Prostate gland (tissue), 2 donors: ENCODE measurements around the gene SEM1. TPM values are rescaled to one million over a fixed set of nuclear protein-coding genes. Genes with fewer than 3 reads are reported as not detected.

Experiments used
- DNase-seq: peaks from one replicate; pipeline ENCODE4 v3.0.0-alpha.2; 2019; ENCODE audit warnings: low spot score
- H3K27ac ChIP-seq, 2 donors: fragments of 200-600 bp; sonication (generic); 2 replicates each; pipeline ENCODE4 v1.5.1; 2017 to 2019
- H3K27me3 ChIP-seq: fragments of 200-600 bp; sonication (generic); replicated peaks from 2 replicates; pipeline ENCODE4 v1.5.1; 2019; ENCODE audit not compliant: insufficient read depth
- H3K36me3 ChIP-seq, 2 donors: fragments of 200-600 bp; sonication (generic); 1 replicate in 1 of 2; 2 replicates in 1 of 2; pipeline versions ENCODE4 v1.5.1 to v1.8.1; 2017 to 2019
- H3K4me1 ChIP-seq: fragments of 200-600 bp; sonication (generic); replicated peaks from 2 replicates; pipeline ENCODE4 v1.5.1; 2019
- H3K4me3 ChIP-seq, 2 donors: fragments of 200-600 bp; sonication (generic); 2 replicates each; pipeline ENCODE4 v1.5.1; 2017 to 2019
- H3K9me3 ChIP-seq: fragments of 200-600 bp; sonication (generic); 2 replicates; pipeline ENCODE4 v1.5.1; 2017
- POLR2A ChIP-seq: fragments of 450-650 bp; IDR thresholded peaks from one replicate; pipeline ENCODE4 v1.6.1; 2016; ENCODE audit warnings: antibody characterized with exemption, mild to moderate bottlenecking
- POLR2AphosphoS5 ChIP-seq: sonication (generic); formaldehyde crosslinking; IDR thresholded peaks from one replicate; pipeline ENCODE4 v1.6.1; 2017; ENCODE audit warnings: antibody characterized with exemption
- WGBS: methylation state at CpG from one replicate; pipeline ENCODE4 v1.1.5; 2018; 5-methylcytosine and 5-hydroxymethylcytosine counted together
- intact Hi-C: fragments of 100-400 bp; cut with DNase I; formaldehyde crosslinking; loops from one replicate; pipeline ENCODE4 v1.14.2; 2022
- total RNA-seq, 2 donors: library from RNA; depleted of rRNA; stranded (reverse); fragments of >200 nt; gene quantifications; one replicate each; pipeline ENCODE4 v1.1.0, GENCODE V29; 2016
- TF ChIP-seq, protein P1 (sequence below), 4 experiments: fragments of 200-600 bp in 2 of 4; fragments of 450-650 bp in 2 of 4; sonication (generic) in 2 of 4; IDR thresholded peaks; 1 replicate in 3 of 4; 2 replicates in 1 of 4; pipeline ENCODE4 v1.5.1; 2016 to 2019; ENCODE audit warnings: antibody characterized with exemption in 4 of 4, mild to moderate bottlenecking in 2 of 4, moderate library complexity in 2 of 4

Gene SEM1
- total RNA-seq, 2 donors from 2014 or later = 16.2 to 24.9 TPM

DNA sequence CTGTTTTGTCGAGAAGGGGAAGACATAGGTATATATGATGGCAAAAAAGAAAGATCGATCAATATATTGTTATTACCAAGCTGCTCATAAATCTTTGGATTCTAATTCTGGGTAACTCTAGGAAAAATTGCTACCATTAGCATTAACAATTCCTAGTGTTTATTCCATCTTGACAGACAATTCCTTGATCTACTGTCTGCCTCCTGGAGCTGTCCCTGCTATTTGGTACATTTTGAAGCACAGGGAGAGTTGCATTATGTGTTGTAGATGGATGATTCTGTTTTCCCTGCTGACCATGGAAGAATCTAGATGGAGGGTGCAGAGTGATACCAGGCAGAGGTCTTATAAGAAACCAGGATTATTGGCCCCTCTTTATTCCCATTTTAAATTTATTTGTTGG is 29.1 kb upstream of the SEM1 start:
- 86% methylated on average over 2 of the region's 2 CpGs for WGBS
- Histone ChIP-seq H3K36me3 (no peaks in the 10 kb centered on the region), H3K27me3 (no peaks in the 10 kb centered on the region), H3K9me3 (no peaks in the 10 kb centered on the region), H3K4me1 (no peaks in the 10 kb centered on the region), H3K4me3 (no peak overlapping the region), H3K27ac (no peak overlapping the region)
- intact Hi-C loops = no loop called here
- TF ChIP-seq POLR2A = no peak
- TF ChIP-seq, protein P1, sequence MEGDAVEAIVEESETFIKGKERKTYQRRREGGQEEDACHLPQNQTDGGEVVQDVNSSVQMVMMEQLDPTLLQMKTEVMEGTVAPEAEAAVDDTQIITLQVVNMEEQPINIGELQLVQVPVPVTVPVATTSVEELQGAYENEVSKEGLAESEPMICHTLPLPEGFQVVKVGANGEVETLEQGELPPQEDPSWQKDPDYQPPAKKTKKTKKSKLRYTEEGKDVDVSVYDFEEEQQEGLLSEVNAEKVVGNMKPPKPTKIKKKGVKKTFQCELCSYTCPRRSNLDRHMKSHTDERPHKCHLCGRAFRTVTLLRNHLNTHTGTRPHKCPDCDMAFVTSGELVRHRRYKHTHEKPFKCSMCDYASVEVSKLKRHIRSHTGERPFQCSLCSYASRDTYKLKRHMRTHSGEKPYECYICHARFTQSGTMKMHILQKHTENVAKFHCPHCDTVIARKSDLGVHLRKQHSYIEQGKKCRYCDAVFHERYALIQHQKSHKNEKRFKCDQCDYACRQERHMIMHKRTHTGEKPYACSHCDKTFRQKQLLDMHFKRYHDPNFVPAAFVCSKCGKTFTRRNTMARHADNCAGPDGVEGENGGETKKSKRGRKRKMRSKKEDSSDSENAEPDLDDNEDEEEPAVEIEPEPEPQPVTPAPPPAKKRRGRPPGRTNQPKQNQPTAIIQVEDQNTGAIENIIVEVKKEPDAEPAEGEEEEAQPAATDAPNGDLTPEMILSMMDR (IDR thresholded peaks at IDR 0.05) = no peak
- DNase-seq = no peak

DNA sequence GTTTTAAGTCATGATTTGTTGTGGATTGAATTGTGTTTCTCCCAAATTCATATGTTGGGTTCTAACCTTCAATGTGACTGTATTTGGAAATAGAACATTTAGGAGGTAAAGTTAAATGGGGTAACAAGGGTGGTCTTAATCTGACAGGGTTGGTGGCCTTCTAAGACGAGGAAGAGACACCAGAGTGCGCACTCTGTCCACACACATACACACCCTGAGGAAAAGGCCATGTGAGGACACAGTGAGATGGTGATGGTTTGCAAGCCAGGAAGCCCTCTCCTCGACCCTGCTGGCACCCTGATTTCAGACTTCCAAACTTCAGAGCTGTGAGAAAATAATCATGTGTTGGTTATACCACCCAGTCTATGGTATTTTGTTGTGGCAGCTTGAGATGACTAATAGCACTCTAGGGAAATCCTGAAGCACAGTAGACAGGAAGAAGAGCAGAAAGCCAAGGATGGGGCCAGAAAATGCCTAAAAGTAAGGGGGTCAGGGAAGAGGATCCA is 28.0 kb upstream of the SEM1 start:
- intact Hi-C loops = no loop called here
- TF ChIP-seq POLR2AphosphoS5 (no peak), POLR2A (no peak)
- TF ChIP-seq, protein P1 (IDR thresholded peaks at IDR 0.05) = no peak
- Histone ChIP-seq H3K4me1 (no peaks in the 10 kb centered on the region), H3K9me3 (no peaks in the 10 kb centered on the region), H3K4me3 (no peak overlapping the region), H3K36me3 (no peaks in the 10 kb centered on the region), H3K27me3 (no peaks in the 10 kb centered on the region), H3K27ac (no peak overlapping the region)
- DNase-seq = no peak
- WGBS = 69% methylated on average over 3 of the region's 3 CpGs

GRCh38 chr7:96734343-96734742 is 24.7 kb upstream of the SEM1 start:
- no peaks in the 10 kb centered on the region for H3K9me3 ChIP-seq
- no peak overlapping the region for H3K4me3 ChIP-seq
- 66% methylated on average over 2 of the region's 2 CpGs for WGBS
- H3K27me3 ChIP-seq = no peaks in the 10 kb centered on the region
- H3K4me1 ChIP-seq = no peaks in the 10 kb centered on the region
- intact Hi-C loops = no loop called here
- no peak for DNase-seq
- no peak for TF ChIP-seq POLR2AphosphoS5
- TF ChIP-seq, protein P1 (IDR thresholded peaks at IDR 0.05) = no peak
- H3K36me3 ChIP-seq = no peaks in the 10 kb centered on the region
- H3K27ac ChIP-seq = no peak overlapping the region

DNA sequence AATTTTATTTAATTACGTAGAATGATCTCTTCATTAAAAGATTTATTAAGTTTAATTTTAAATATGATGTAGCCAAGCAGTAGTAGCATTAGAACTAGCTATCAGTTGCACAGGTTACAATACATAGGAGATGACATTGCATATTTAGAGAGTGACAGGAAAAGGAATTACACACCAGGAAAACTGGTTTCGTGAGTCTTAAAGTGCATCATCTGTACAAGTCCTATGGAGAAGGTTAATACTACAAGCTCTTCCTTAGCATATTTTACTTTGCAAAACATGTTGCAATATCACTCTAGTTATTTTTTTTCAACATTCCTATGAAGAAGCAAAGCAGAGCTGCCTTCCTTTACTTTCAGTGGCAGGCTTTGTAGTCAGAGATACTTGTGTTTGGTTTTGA is 20.2 kb upstream of the SEM1 start:
- no peak for DNase-seq
- 80% methylated on average over 2 of the region's 2 CpGs for WGBS

DNA sequence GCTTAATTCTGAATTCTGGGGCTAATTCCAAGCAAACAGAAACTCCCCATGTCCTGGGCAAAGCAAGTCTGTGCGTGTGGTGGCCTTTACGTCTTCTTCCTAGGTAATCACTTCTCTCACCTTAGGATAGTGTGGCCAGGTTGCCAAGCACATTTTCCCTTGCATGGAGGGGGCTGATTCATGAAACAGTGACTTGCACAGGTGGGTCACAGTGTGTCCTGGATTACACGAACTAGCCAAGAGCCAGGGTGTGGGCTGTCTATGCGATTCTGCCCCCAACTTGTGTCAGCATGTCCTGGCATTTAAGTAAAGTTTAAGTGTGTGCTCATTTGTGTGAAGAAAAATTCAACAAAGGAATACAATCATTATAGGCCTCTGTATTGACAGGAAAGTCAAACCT is 18.5 kb upstream of the SEM1 start:
- Histone ChIP-seq H3K36me3 (no peaks in the 10 kb centered on the region), H3K4me3 (no peak overlapping the region), H3K9me3 (no peaks in the 10 kb centered on the region), H3K27me3 (no peaks in the 10 kb centered on the region), H3K4me1 (no peaks in the 10 kb centered on the region), H3K27ac (no peak overlapping the region)
- 52% methylated on average over 4 of the region's 4 CpGs for WGBS
- TF ChIP-seq POLR2A (no peak), POLR2AphosphoS5 (no peak)
- TF ChIP-seq, protein P1 (IDR thresholded peaks at IDR 0.05) = no peak
- intact Hi-C loops = no loop called here
- DNase-seq = no peak

More for the DNA sequence above, 20.2 kb upstream of the SEM1 start:
- intact Hi-C loops = no loop called here
- no peaks in the 10 kb centered on the region for H3K36me3 ChIP-seq
- no peaks in the 10 kb centered on the region for H3K9me3 ChIP-seq
- no peak overlapping the region for H3K27ac ChIP-seq
- no peak overlapping the region for H3K4me3 ChIP-seq
- TF ChIP-seq POLR2AphosphoS5 (no peak), POLR2A (no peak)
- TF ChIP-seq, protein P1 (IDR thresholded peaks at IDR 0.05) = no peak
- no peaks in the 10 kb centered on the region for H3K27me3 ChIP-seq
- H3K4me1 ChIP-seq = no peaks in the 10 kb centered on the region
